ENCODE results near the gene MAP3K10.

DNA sequence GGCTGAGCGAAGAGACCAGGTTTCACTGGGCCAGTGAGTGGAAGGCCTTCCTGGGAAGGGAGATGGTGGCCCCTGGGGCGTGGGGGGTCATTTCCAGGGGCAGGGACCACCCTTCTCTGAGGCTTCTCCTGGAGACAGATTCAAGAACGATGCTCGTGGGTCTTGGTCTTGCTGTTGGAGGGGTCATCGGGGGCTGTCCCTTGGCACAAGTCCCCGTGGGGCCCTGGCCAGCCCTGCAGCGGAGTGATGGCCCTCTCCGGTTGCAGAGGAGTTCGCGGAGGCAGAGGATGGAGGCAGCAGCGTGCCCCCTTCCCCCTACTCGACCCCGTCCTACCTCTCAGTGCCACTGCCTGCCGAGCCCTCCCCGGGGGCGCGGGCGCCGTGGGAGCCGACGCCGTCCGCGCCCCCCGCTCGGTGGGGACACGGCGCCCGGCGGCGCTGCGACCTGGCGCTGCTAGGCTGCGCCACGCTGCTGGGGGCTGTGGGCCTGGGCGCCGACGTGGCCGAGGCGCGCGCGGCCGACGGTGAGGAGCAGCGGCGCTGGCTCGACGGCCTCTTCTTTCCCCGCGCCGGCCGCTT, 22.1 kb downstream of the MAP3K10 start:
- TF ChIP-seq CTCF (CRISPR knock-in tag; IDR thresholded peaks at IDR 0.05) (no peak), ZBTB42 (CRISPR knock-in tag; IDR thresholded peaks at IDR 0.05) (no peak), ETV6 (CRISPR knock-in tag; conservative IDR thresholded peaks at IDR 0.05) (no peak), HNRNPLL (IDR thresholded peaks at IDR 0.05; ENCODE audit: low read depth, low read length, poor library complexity, severe bottlenecking) (no peak), ZNF12 (CRISPR knock-in tag; IDR thresholded peaks at IDR 0.05) (no peak)

Data from HepG2 (cell line).